ENCODE results near the gene FILIP1. TPM values are rescaled to one million over a fixed set of nuclear protein-coding genes. Genes with fewer than 3 reads are reported as not detected.

Gene FILIP1
- total and polyA plus RNA-seq, 2 of the 8 experiments (the other 6 are each of a cell fraction or from before 2014, with no cell fraction given) = 2.4 to 5.7 TPM

GRCh38 chr6:75368151-75368779, 125.3 kb downstream of the FILIP1 start (continued):
- TF ChIP-seq ATF2 (IDR thresholded peaks at IDR 0.05; ENCODE audit: low read length) (no peak), NRF1 (IDR thresholded peaks at IDR 0.05; ENCODE audit: low read depth, low read length) (no peak), CREB1 (IDR thresholded peaks at IDR 0.05) (no peak), SIRT6 (IDR thresholded peaks at IDR 0.05; ENCODE audit: low read length) (no peak), BACH1 (IDR thresholded peaks at IDR 0.05; ENCODE audit: low read length) (no peak), EZH2 (IDR thresholded peaks at IDR 0.05; ENCODE audit: low read depth, low read length, severe bottlenecking) (no peak), ZNF274 (IDR thresholded peaks at IDR 0.05; ENCODE audit: borderline replicate concordance, extremely low read depth, low read length) (no peak), CEBPB (IDR thresholded peaks at IDR 0.05; ENCODE audit: low read depth, low read length) (no peak), GTF2F1 (IDR thresholded peaks at IDR 0.05; ENCODE audit: borderline replicate concordance, low read depth, low read length) (no peak), SIX5 (IDR thresholded peaks at IDR 0.05; ENCODE audit: low read depth, low read length) (no peak), KDM1A (IDR thresholded peaks at IDR 0.05; ENCODE audit: borderline replicate concordance, low read length) (no peak), JUND (IDR thresholded peaks at IDR 0.05; ENCODE audit: low read length) (no peak), CTBP2 (IDR thresholded peaks at IDR 0.05; ENCODE audit: borderline replicate concordance, insufficient read depth, insufficient read length, low read length) (no peak), PHF8 (conservative IDR thresholded peaks at IDR 0.05; ENCODE audit: low read depth, low read length) (no peak), SP1 (IDR thresholded peaks at IDR 0.05; ENCODE audit: low read depth, low read length) (no peak)
- TF ChIP-seq, protein P1, sequence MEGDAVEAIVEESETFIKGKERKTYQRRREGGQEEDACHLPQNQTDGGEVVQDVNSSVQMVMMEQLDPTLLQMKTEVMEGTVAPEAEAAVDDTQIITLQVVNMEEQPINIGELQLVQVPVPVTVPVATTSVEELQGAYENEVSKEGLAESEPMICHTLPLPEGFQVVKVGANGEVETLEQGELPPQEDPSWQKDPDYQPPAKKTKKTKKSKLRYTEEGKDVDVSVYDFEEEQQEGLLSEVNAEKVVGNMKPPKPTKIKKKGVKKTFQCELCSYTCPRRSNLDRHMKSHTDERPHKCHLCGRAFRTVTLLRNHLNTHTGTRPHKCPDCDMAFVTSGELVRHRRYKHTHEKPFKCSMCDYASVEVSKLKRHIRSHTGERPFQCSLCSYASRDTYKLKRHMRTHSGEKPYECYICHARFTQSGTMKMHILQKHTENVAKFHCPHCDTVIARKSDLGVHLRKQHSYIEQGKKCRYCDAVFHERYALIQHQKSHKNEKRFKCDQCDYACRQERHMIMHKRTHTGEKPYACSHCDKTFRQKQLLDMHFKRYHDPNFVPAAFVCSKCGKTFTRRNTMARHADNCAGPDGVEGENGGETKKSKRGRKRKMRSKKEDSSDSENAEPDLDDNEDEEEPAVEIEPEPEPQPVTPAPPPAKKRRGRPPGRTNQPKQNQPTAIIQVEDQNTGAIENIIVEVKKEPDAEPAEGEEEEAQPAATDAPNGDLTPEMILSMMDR (IDR thresholded peaks at IDR 0.05; ENCODE audit: control extremely low read depth in 1 of 3, insufficient read depth in 1 of 3, low read depth in 1 of 3, low read length in 3 of 3) = peak; percentile 68 to 88 (median 86)
- TF ChIP-seq, protein P2, sequence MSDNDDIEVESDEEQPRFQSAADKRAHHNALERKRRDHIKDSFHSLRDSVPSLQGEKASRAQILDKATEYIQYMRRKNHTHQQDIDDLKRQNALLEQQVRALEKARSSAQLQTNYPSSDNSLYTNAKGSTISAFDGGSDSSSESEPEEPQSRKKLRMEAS (IDR thresholded peaks at IDR 0.05) = no peak
- TF ChIP-seq, protein P3, sequence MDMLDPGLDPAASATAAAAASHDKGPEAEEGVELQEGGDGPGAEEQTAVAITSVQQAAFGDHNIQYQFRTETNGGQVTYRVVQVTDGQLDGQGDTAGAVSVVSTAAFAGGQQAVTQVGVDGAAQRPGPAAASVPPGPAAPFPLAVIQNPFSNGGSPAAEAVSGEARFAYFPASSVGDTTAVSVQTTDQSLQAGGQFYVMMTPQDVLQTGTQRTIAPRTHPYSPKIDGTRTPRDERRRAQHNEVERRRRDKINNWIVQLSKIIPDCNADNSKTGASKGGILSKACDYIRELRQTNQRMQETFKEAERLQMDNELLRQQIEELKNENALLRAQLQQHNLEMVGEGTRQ (IDR thresholded peaks at IDR 0.05; ENCODE audit: low read length) = no peak

Data from H1 (cell line).